AG04450 (cell line): ENCODE data around the gene TRIM7. TPM values are rescaled to one million over a fixed set of nuclear protein-coding genes. Genes with fewer than 3 reads are reported as not detected.

ENCODE experiments used
- CTCF ChIA-PET: fragments of 300-600, 350-600 bp; formaldehyde crosslinking; extraction: SDS; loops from one replicate; lab custom pipeline; 2022; ENCODE audit warnings: antibody characterized with exemption, inconsistent platforms; lab: Charles Lee
- POLR2A ChIA-PET: fragments of 350-600 bp; formaldehyde crosslinking; extraction: SDS; loops from one replicate; lab custom pipeline; 2021; ENCODE audit warnings: antibody characterized with exemption, inconsistent platforms; lab: Yijun Ruan, JAX
- DNase-seq: peaks from one replicate; pipeline ENCODE4 v3.0.0-alpha.2; 2011; ENCODE audit warnings: low read depth, low spot score
- H3K27ac ChIP-seq: one replicate; pipeline ENCODE4 v1.5.1; 2012; ENCODE audit warnings: low read depth, low read length, control low read depth
- H3K27me3 ChIP-seq: one replicate; pipeline ENCODE4 v1.6.0; 2012; ENCODE audit warnings: low read length; ENCODE audit not compliant: control insufficient read depth, insufficient read depth
- H3K4me3 ChIP-seq: 2 replicates; pipeline ENCODE4 v1.5.1; 2011; ENCODE audit warnings: mild to moderate bottlenecking, low read depth, low read length, control low read depth
- H3K9me3 ChIP-seq: 2 replicates; pipeline ENCODE4 v1.5.1; 2012; ENCODE audit warnings: low read length; ENCODE audit not compliant: control insufficient read depth, insufficient read depth
- polyA plus RNA-seq: library from polyadenylated mRNA; depleted of rRNA; stranded (reverse); fragments of >200 nt; gene quantifications from 2 replicates; pipeline ENCODE4 v1.2.3, GENCODE V29; 2011
- TF ChIP-seq, protein P1 (sequence below): IDR thresholded peaks from 2 replicates; pipeline ENCODE4 v1.5.1; 2011; ENCODE audit warnings: low read depth, low read length, control low read depth, inconsistent platforms

TRIM7 gene
- polyA plus RNA-seq, 1 experiment, result 1.1 TPM

DNA sequence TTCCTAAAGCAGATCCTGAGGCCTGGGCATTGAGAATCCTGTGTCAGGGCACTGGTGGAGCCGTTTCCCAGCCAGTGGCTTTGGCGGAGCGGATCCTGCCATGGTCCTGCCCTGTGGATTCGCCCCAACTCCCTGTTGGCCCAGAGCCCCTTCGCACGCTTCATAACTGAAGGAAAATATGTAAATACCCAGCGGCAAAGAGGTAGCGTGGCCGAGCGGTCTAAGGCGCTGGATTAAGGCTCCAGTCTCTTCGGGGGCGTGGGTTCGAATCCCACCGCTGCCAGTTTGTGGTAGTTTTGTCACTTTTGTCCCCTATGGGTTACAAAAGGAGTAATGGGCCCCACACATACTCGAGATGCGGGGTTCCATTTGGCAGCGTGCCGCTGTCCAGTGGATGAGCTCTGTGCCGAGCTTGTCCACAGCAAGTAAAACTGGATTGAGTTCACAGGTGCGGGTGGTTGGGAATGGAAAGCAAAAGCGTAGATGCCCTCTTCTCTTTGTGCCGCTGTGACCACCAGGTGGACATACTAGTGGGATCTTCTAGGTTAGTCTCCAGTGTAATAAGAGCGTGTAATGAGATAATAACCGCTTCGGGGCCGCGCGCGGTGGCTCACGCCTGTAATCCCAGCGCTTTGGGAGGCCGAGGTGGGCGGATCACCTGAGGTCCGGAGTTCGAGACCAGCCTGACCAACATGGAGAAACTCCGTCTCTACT is 17.3 kb downstream of the TRIM7 start:
- TF ChIP-seq, protein P1, sequence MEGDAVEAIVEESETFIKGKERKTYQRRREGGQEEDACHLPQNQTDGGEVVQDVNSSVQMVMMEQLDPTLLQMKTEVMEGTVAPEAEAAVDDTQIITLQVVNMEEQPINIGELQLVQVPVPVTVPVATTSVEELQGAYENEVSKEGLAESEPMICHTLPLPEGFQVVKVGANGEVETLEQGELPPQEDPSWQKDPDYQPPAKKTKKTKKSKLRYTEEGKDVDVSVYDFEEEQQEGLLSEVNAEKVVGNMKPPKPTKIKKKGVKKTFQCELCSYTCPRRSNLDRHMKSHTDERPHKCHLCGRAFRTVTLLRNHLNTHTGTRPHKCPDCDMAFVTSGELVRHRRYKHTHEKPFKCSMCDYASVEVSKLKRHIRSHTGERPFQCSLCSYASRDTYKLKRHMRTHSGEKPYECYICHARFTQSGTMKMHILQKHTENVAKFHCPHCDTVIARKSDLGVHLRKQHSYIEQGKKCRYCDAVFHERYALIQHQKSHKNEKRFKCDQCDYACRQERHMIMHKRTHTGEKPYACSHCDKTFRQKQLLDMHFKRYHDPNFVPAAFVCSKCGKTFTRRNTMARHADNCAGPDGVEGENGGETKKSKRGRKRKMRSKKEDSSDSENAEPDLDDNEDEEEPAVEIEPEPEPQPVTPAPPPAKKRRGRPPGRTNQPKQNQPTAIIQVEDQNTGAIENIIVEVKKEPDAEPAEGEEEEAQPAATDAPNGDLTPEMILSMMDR, result peak; percentile 35
- Histone ChIP-seq H3K4me3 (peak overlapping the region; percentile 57), H3K9me3 (no peaks in the 10 kb centered on the region; the same call in 1 of the 2 replicates), H3K27ac (peak overlapping the region; percentile 47), H3K27me3 (no peaks in the 10 kb centered on the region)
- CTCF ChIA-PET, result interaction anchor here (0.7 to 1.1 kb wide), 2 partner anchors 19 to 321 kb away, joined by 3 to 5 read pairs; no protein-coding TSS in a partner anchor
- POLR2A ChIA-PET, result interaction anchor here (0.6 to 5.8 kb wide), 4 partner anchors 20 to 1564 kb away, joined by 3 to 72 read pairs (median 6); partner anchors contain the start of genes HNRNPH1, TRIM41 and TRIM52
- DNase-seq, result peak; percentile 55

DNA sequence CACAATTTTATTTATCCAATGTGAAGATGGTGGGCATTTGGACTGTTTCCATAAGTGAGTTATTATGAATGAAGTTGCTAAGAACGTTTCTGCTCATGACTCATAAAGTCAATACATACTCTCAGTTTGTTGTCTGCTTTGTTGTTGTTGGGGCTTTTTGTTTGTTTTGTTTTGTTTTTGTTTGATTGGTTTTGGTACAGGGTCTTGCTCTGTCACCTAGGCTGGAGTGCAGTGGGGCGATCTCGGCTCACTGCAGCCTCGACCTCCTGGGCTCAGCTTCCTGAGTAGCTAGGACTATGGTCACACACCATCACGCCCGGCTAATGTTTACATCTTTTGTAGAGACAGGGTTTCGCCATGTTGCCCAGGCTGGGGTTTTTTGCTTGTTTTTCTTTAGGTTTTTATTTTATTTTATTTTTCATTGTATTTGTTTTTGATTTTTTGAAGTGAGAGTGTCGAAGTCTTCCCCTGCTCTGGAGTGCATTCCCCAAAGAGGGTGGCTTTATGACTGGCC is 18.0 kb downstream of the TRIM7 start:
- TF ChIP-seq, protein P1, result no peak
- Histone ChIP-seq H3K4me3 (peak overlapping the region; percentile 47), H3K27ac (peak overlapping the region; percentile 47), H3K27me3 (no peaks in the 10 kb centered on the region), H3K9me3 (no peaks in the 10 kb centered on the region; the same call in 1 of the 2 replicates)
- DNase-seq, result no peak
- ChIA-PET POLR2A (interaction anchor here (5.8 kb wide), 1 partner anchor 20 kb away, joined by 72 read pairs; no protein-coding TSS in a partner anchor), CTCF (interaction anchor here (1.1 kb wide), 1 partner anchor 18 kb away, joined by 5 read pairs; no protein-coding TSS in a partner anchor)

GRCh38 chr5:181186022-181186421 is 19.0 kb downstream of the TRIM7 start:
- ChIA-PET POLR2A (no interaction called here), CTCF (interaction anchor here (0.5 to 2.6 kb wide), 2 partner anchors 13 to 21 kb away, joined by 5 to 17 read pairs; no protein-coding TSS in a partner anchor)

GRCh38 chr5:181185560-181185959 is 19.4 kb downstream of the TRIM7 start:
- H3K4me3 ChIP-seq, result no peak overlapping the region
- DNase-seq, result no peak
- no peaks in the 10 kb centered on the region for H3K27me3 ChIP-seq
- ChIA-PET POLR2A (interaction anchor here (1.1 kb wide), 1 partner anchor 375 kb away, joined by 3 read pairs; no protein-coding TSS in a partner anchor), CTCF (interaction anchor here (1.1 to 2.7 kb wide), 6 partner anchors 13 to 384 kb away, joined by 3 to 17 read pairs (median 7); no protein-coding TSS in a partner anchor)
- TF ChIP-seq, protein P1, result no peak
- no peak overlapping the region for H3K27ac ChIP-seq
- no peaks in the 10 kb centered on the region for H3K9me3 ChIP-seq

More at GRCh38 chr5:181186022-181186421, 19.0 kb downstream of the TRIM7 start:
- no peak for DNase-seq
- Histone ChIP-seq H3K9me3 (no peaks in the 10 kb centered on the region), H3K27ac (no peak overlapping the region), H3K27me3 (no peaks in the 10 kb centered on the region), H3K4me3 (no peak overlapping the region)
- TF ChIP-seq, protein P1, result no peak
